Smooth muscle cell of the brain vasculature (primary cell): ENCODE results near the gene TMEM184B.
"Not testable (repeated sequence)": the region's sequence is repeated elsewhere in the genome, so short reads cannot be mapped to it uniquely, and the experiment has no call there.

Experiments
- DNase-seq: peaks from one replicate; pipeline ENCODE4 v3.0.0-alpha.2; 2012; ENCODE audit warnings: low read depth, low spot score

The TMEM184B gene

GRCh38 chr22:38181453-38182200 is 91.2 kb downstream of the TMEM184B start, which contains the start of gene PLA2G6:
Gene PLA2G6 (minus strand): TSS chr22:38181830. CDS start chr22:38169426, 12,404 bp downstream.
- peak; percentile 97 for DNase-seq

- DNase-seq: no peak
Measured at GRCh38 chr22:38180841-38181452, 91.9 kb downstream of the TMEM184B start.

- not testable (repeated sequence) for DNase-seq
Measured at GRCh38 chr22:38178605-38178937, 94.2 kb downstream of the TMEM184B start.

GRCh38 chr22:38177926-38178604 is 94.7 kb downstream of the TMEM184B start:
- DNase-seq: no peak

GRCh38 chr22:38177571-38177925 is 95.3 kb downstream of the TMEM184B start:
- DNase-seq: not testable (repeated sequence)

- DNase-seq: no peak
Measured at GRCh38 chr22:38177044-38177443, 95.8 kb downstream of the TMEM184B start.

GRCh38 chr22:38176170-38176741 is 96.6 kb downstream of the TMEM184B start:
- no peak for DNase-seq

- DNase-seq: no peak
Measured at GRCh38 chr22:38175206-38176118, 97.3 kb downstream of the TMEM184B start.

GRCh38 chr22:38174626-38175025 is 98.2 kb downstream of the TMEM184B start:
- DNase-seq: no peak

- DNase-seq: no peak
Measured at GRCh38 chr22:38173641-38173906, 99.2 kb downstream of the TMEM184B start.

- no peak for DNase-seq
Measured at GRCh38 chr22:38172832-38173640, 99.8 kb downstream of the TMEM184B start.

GRCh38 chr22:38171927-38172831 is 100.6 kb downstream of the TMEM184B start:
- DNase-seq: no peak

- no peak for DNase-seq
Measured at GRCh38 chr22:38170469-38170868, 102.3 kb downstream of the TMEM184B start.
